Karpas-422 (cell line): ENCODE results near the gene KLHL10. TPM values are rescaled to one million over a fixed set of nuclear protein-coding genes. Genes with fewer than 3 reads are reported as not detected.

Experiments used
- DNase-seq: peaks from one replicate; pipeline ENCODE4 v3.0.0-alpha.2; 2015
- H2AFZ ChIP-seq: fragments of 200-600 bp; sonication (generic); 2 replicates; pipeline ENCODE4 v1.6.1; 2014; ENCODE audit warnings: antibody characterized with exemption, low read length, mixed read lengths
- H3K27ac ChIP-seq: fragments of 200-600 bp; sonication (generic); 2 replicates; pipeline ENCODE4 v1.5.1; 2014; ENCODE audit warnings: mild to moderate bottlenecking, low read length, moderate library complexity
- H3K27me3 ChIP-seq: fragments of 200-600 bp; sonication (generic); 2 replicates; pipeline ENCODE4 v1.6.1; 2014; ENCODE audit warnings: low read length, mixed read lengths
- H3K36me3 ChIP-seq: fragments of 200-600 bp; sonication (generic); 2 replicates; pipeline ENCODE4 v1.6.1; 2014; ENCODE audit warnings: low read length, mixed read lengths; ENCODE audit not compliant: insufficient read depth
- H3K4me1 ChIP-seq: fragments of 200-600 bp; sonication (generic); 2 replicates; pipeline ENCODE4 v1.6.1; 2014; ENCODE audit warnings: mild to moderate bottlenecking, low read length, mixed read lengths
- H3K4me2 ChIP-seq: fragments of 200-600 bp; sonication (generic); 2 replicates; pipeline ENCODE4 v1.6.1; 2014; ENCODE audit warnings: low read length, low read depth, mild to moderate bottlenecking; ENCODE audit not compliant: poor library complexity, severe bottlenecking
- H3K4me3 ChIP-seq: fragments of 200-600 bp; sonication (generic); 2 replicates; pipeline ENCODE4 v1.5.1; 2014; ENCODE audit warnings: mild to moderate bottlenecking, antibody characterized with exemption, low read length, mixed read lengths
- H3K79me2 ChIP-seq: fragments of 200-600 bp; sonication (generic); 2 replicates; pipeline ENCODE4 v1.6.1; 2014; ENCODE audit warnings: mild to moderate bottlenecking, low read length, mixed read lengths
- H3K9ac ChIP-seq: fragments of 200-600 bp; sonication (generic); 2 replicates; pipeline ENCODE4 v1.6.0; 2014; ENCODE audit warnings: low read length
- H3K9me2 ChIP-seq: fragments of 200-600 bp; sonication (generic), shearing (Covaris generic); replicated peaks from 2 replicates; pipeline ENCODE4 v1.6.0; 2014; ENCODE audit warnings: mild to moderate bottlenecking, low read length, moderate library complexity; ENCODE audit not compliant: insufficient read depth
- H3K9me3 ChIP-seq: fragments of 300-700, 200-600 bp; sonication (generic); 2 replicates; pipeline ENCODE4 v1.6.1; 2014; ENCODE audit warnings: low read length, mixed read lengths
- H4K20me1 ChIP-seq: fragments of 200-600 bp; sonication (generic); 2 replicates; pipeline ENCODE4 v1.6.1; 2014; ENCODE audit warnings: mild to moderate bottlenecking, antibody characterized with exemption, low read length, low read depth; ENCODE audit not compliant: insufficient read depth
- total RNA-seq: library from RNA; depleted of rRNA; stranded (reverse); fragments of >200 nt; shearing (Covaris generic); gene quantifications from 2 replicates; pipeline ENCODE4 v1.2.3, GENCODE V29; 2014; ENCODE audit warnings: low replicate concordance

Gene KLHL10
- total RNA-seq, 1 experiment from 2014 or later = not detected

- Histone ChIP-seq H3K9me3 (no peaks in the 10 kb centered on the region), H3K36me3 (peaks cover 4% of the 10 kb centered on the region), H3K9me2 (no peaks in the 10 kb centered on the region), H3K4me1 (peaks cover 31% of the 10 kb centered on the region), H3K79me2 (peaks cover 65% of the 10 kb centered on the region), H4K20me1 (peaks cover 16% of the 10 kb centered on the region; the same call in 1 of the 2 replicates), H3K27ac (no peak overlapping the region), H3K9ac (peak overlapping the region; percentile 93), H3K27me3 (no peaks in the 10 kb centered on the region), H2AFZ (no peak overlapping the region), H3K4me2 (peak overlapping the region; percentile 87), H3K4me3 (peak overlapping the region; percentile 90)
- DNase-seq = no peak
Measured at GRCh38 chr17:41863074-41863848, 25.6 kb downstream of the KLHL10 start.

- Histone ChIP-seq H3K9me3 (no peaks in the 10 kb centered on the region), H3K9me2 (no peaks in the 10 kb centered on the region), H3K36me3 (peaks cover 11% of the 10 kb centered on the region), H3K27ac (peak overlapping the region; percentile 56; the same call in 1 of the 2 replicates), H3K27me3 (no peaks in the 10 kb centered on the region), H3K4me3 (peak overlapping the region; percentile 90), H4K20me1 (peaks cover 13% of the 10 kb centered on the region; the same call in 1 of the 2 replicates), H3K9ac (peak overlapping the region; percentile 93), H3K4me1 (peaks cover 31% of the 10 kb centered on the region), H3K79me2 (peaks cover 54% of the 10 kb centered on the region), H2AFZ (peak overlapping the region; percentile 51; the same call in 1 of the 2 replicates), H3K4me2 (peak overlapping the region; percentile 87)
- DNase-seq = no peak
Measured at GRCh38 chr17:41864498-41864835, 26.8 kb downstream of the KLHL10 start.

GRCh38 chr17:41864836-41865595, 27.4 kb downstream of the KLHL10 start, which contains the start of gene KLHL11:
TSS of gene KLHL11 (minus strand) at chr17:41865423. CDS start at chr17:41865370, 53 bp downstream.
- Histone ChIP-seq H3K36me3 (peaks cover 15% of the 10 kb centered on the region), H3K9ac (peak within 1 kb of the TSS; percentile 93), H3K27ac (peak within 1 kb of the TSS; percentile 56), H2AFZ (peak within 1 kb of the TSS; percentile 51; the same call in 1 of the 2 replicates), H3K4me1 (peaks cover 31% of the 10 kb centered on the region), H3K9me2 (no peaks in the 10 kb centered on the region), H4K20me1 (peaks cover 13% of the 10 kb centered on the region; the same call in 1 of the 2 replicates), H3K9me3 (no peaks in the 10 kb centered on the region), H3K4me2 (peak within 1 kb of the TSS; percentile 87), H3K79me2 (peaks cover 49% of the 10 kb centered on the region), H3K27me3 (no peaks in the 10 kb centered on the region), H3K4me3 (peak within 1 kb of the TSS; percentile 90)
- DNase-seq = peak; percentile 96

GRCh38 chr17:41865596-41865893, 27.9 kb downstream of the KLHL10 start:
- Histone ChIP-seq H3K79me2 (peaks cover 44% of the 10 kb centered on the region), H3K36me3 (peaks cover 18% of the 10 kb centered on the region), H3K9me3 (no peaks in the 10 kb centered on the region), H2AFZ (no peak overlapping the region), H3K27me3 (no peaks in the 10 kb centered on the region), H3K4me2 (peak overlapping the region; percentile 87), H4K20me1 (peaks cover 13% of the 10 kb centered on the region; the same call in 1 of the 2 replicates), H3K9ac (peak overlapping the region; percentile 49), H3K27ac (no peak overlapping the region), H3K4me1 (peaks cover 31% of the 10 kb centered on the region), H3K9me2 (no peaks in the 10 kb centered on the region), H3K4me3 (no peak overlapping the region; the same call in 1 of the 2 replicates)
- DNase-seq = no peak

- Histone ChIP-seq H3K79me2 (peaks cover 16% of the 10 kb centered on the region), H3K4me3 (no peak overlapping the region), H2AFZ (no peak overlapping the region), H3K27ac (no peak overlapping the region), H4K20me1 (peaks cover 9% of the 10 kb centered on the region; the same call in 1 of the 2 replicates), H3K4me1 (peaks cover 19% of the 10 kb centered on the region), H3K4me2 (no peak overlapping the region), H3K9me3 (no peaks in the 10 kb centered on the region), H3K27me3 (no peaks in the 10 kb centered on the region), H3K9ac (no peak overlapping the region), H3K9me2 (no peaks in the 10 kb centered on the region), H3K36me3 (peaks cover 29% of the 10 kb centered on the region)
- no peak for DNase-seq
Measured at GRCh38 chr17:41868568-41868967, 30.9 kb downstream of the KLHL10 start.

GRCh38 chr17:41869426-41869825, 31.8 kb downstream of the KLHL10 start:
- H3K9ac ChIP-seq = no peak overlapping the region
- 0 out of 2 replicates have a peak, but pooled peaks cover under 1% of the 10 kb centered on the region for H4K20me1 ChIP-seq
- no peak overlapping the region for H3K4me3 ChIP-seq
- no peaks in the 10 kb centered on the region for H3K9me2 ChIP-seq
- no peak overlapping the region for H3K27ac ChIP-seq
- peaks cover 7% of the 10 kb centered on the region for H3K79me2 ChIP-seq
- peaks cover 31% of the 10 kb centered on the region for H3K36me3 ChIP-seq
- H3K4me2 ChIP-seq = no peak overlapping the region
- H3K9me3 ChIP-seq = no peaks in the 10 kb centered on the region
- no peak for DNase-seq
- H2AFZ ChIP-seq = no peak overlapping the region
- H3K4me1 ChIP-seq = peaks cover 14% of the 10 kb centered on the region
- no peaks in the 10 kb centered on the region for H3K27me3 ChIP-seq

- peaks cover 14% of the 10 kb centered on the region for H3K4me1 ChIP-seq
- H3K27me3 ChIP-seq = no peaks in the 10 kb centered on the region
- DNase-seq = no peak
- no peak overlapping the region for H3K9ac ChIP-seq
- H3K4me3 ChIP-seq = no peak overlapping the region
- H2AFZ ChIP-seq = no peak overlapping the region
- H3K27ac ChIP-seq = no peak overlapping the region
- no peak overlapping the region for H3K4me2 ChIP-seq
- H3K36me3 ChIP-seq = peaks cover 33% of the 10 kb centered on the region
- no peaks in the 10 kb centered on the region for H4K20me1 ChIP-seq
- H3K9me3 ChIP-seq = no peaks in the 10 kb centered on the region
- no peaks in the 10 kb centered on the region for H3K9me2 ChIP-seq
- H3K79me2 ChIP-seq = peaks cover under 1% of the 10 kb centered on the region; the same call in 1 of the 2 replicates
Measured at GRCh38 chr17:41870097-41870496, 32.5 kb downstream of the KLHL10 start.

GRCh38 chr17:41870627-41871026, 33.0 kb downstream of the KLHL10 start:
- H3K27ac ChIP-seq = no peak overlapping the region
- no peak overlapping the region for H3K9ac ChIP-seq
- H4K20me1 ChIP-seq = no peaks in the 10 kb centered on the region
- H3K4me2 ChIP-seq = no peak overlapping the region
- H3K9me3 ChIP-seq = no peaks in the 10 kb centered on the region
- no peak for DNase-seq
- H3K9me2 ChIP-seq = no peaks in the 10 kb centered on the region
- H3K27me3 ChIP-seq = no peaks in the 10 kb centered on the region
- peaks cover 33% of the 10 kb centered on the region for H3K36me3 ChIP-seq
- no peaks in the 10 kb centered on the region for H3K79me2 ChIP-seq
- peaks cover 11% of the 10 kb centered on the region for H3K4me1 ChIP-seq
- no peak overlapping the region for H3K4me3 ChIP-seq
- no peak overlapping the region for H2AFZ ChIP-seq
